Aorta (tissue), 5 donors: ENCODE data around the gene KMT5B. TPM values are rescaled to one million over a fixed set of nuclear protein-coding genes. Genes with fewer than 3 reads are reported as not detected.

ENCODE experiments used
- ATAC-seq: fragments of 200-7000 bp; cut with Tn5 transposase; one replicate; pipeline ENCODE4 v1.9.1; 2022; ENCODE audit warnings: moderate library complexity; ENCODE audit not compliant: low FRiP score
- DNase-seq, 2 donors: peaks; one replicate each; pipeline ENCODE4 v3.0.0-alpha.2; 2020
- H3K27ac ChIP-seq, 2 donors: one replicate each; pipeline ENCODE4 v1.5.1; 2013; ENCODE audit warnings: low read length in 2 of 2, mild to moderate bottlenecking in 2 of 2, moderate library complexity in 2 of 2, control low read depth in 1 of 2, inconsistent platforms in 1 of 2, low read depth in 1 of 2
- H3K27me3 ChIP-seq, 2 donors: one replicate each; pipeline ENCODE4 v1.6.1; 2013; ENCODE audit warnings: control low read depth in 1 of 2, low read length in 1 of 2, mild to moderate bottlenecking in 1 of 2, moderate library complexity in 1 of 2; ENCODE audit not compliant: insufficient read depth in 2 of 2, control insufficient read depth in 1 of 2
- H3K36me3 ChIP-seq, 2 donors: one replicate each; pipeline ENCODE4 v1.6.1; 2013; ENCODE audit warnings: control low read depth in 1 of 2, low read length in 1 of 2, mild to moderate bottlenecking in 1 of 2; ENCODE audit not compliant: insufficient read depth in 2 of 2, control insufficient read depth in 1 of 2
- H3K4me1 ChIP-seq, 2 donors: one replicate each; pipeline ENCODE4 v1.6.1; 2013; ENCODE audit warnings: low read length in 2 of 2, control low read depth in 1 of 2, mild to moderate bottlenecking in 1 of 2, moderate library complexity in 1 of 2; ENCODE audit not compliant: insufficient read depth in 2 of 2, control insufficient read depth in 1 of 2
- H3K4me3 ChIP-seq, 2 donors: one replicate each; pipeline ENCODE4 v1.5.1; 2013; ENCODE audit warnings: low read length in 2 of 2, control low read depth in 1 of 2, mild to moderate bottlenecking in 1 of 2
- H3K9me3 ChIP-seq: one replicate; pipeline ENCODE4 v1.6.1; 2013; ENCODE audit warnings: mild to moderate bottlenecking, low read length; ENCODE audit not compliant: control insufficient read depth
- WGBS, 2 donors: extraction: QIAGEN DNeasy Blood & Tissue Kit; methylation state at CpG; one replicate each; pipeline ENCODE4 v1.1.7; 2013; 5-methylcytosine and 5-hydroxymethylcytosine counted together
- intact Hi-C, 2 donors: fragments of 100-400 bp; cut with DNase I; formaldehyde crosslinking; loops; one replicate each; pipeline versions ENCODE4 v1.14.2 to v1.15.0; 2022
- long read RNA-seq, 2 donors: library from polyadenylated mRNA; unstranded; transcript quantifications; one replicate each; pipeline ENCODE4 v2.0.0, GENCODE V29; 2020 to 2021
- polyA plus RNA-seq, 2 donors: library from polyadenylated mRNA; stranded (reverse); fragments of 200-250 nt; gene quantifications; one replicate each; pipeline ENCODE4 v1.2.3, GENCODE V29; 2013
- total RNA-seq, 2 donors: library from RNA; stranded (reverse); fragmentation: NEBNext Ultra II Directional; extraction: Animal tissue kit (Norgen Biotek cat#: 25700); gene quantifications; one replicate each; pipeline ENCODE4 v1.2.1, GENCODE V29; 2021
- donor health status: healthy with polysubstance abuse.
- donor health status: Bipolar disorder and iron deficiency.
- donor health status: DM: no; HTN: no; CAD: no.
- donor health status: DM: no; HTN: no; CAD: no.
- donor health status: DM: yes; HTN: yes; CAD: no.

Gene KMT5B
- total RNA-seq: 10 to 100 TPM; 39.9 to 49.6 TPM
- polyA plus RNA-seq: 10 to 100 TPM; 24.4 to 27.9 TPM
- long read RNA-seq, donor 1, transcript KMT5B-212 (2 exons, 638 nt): major isoform, 7 of 67 reads
- long read RNA-seq, donor 1, partial matches to known transcripts: 40 of 67 reads
- long read RNA-seq, donor 1, other reads (novel, unspliced or antisense): 20 of 67 reads
- long read RNA-seq, donor 2, partial matches to known transcripts: 11 of 33 reads
- long read RNA-seq, donor 2, other reads (novel, unspliced or antisense): 21 of 33 reads

DNA sequence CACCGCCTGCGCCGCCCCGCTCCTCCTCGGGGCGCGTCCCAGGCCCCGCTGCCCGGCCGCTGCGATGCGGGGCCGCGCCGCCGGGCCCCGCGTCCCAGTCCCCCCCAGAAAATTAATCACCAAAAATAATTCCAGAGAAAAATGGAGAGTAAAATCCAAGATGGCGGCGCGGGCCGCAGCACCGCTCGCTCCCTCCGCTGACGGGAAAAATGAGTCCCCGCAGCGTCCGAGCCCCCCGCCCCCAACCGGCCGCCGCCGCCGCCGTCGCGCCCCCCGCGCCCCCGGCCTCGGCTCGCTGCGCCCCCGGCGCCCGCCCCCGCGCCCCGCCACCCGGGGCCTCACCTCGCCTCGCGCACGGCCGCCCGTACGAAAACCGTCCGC is at the start of gene KMT5B:
Gene KMT5B, minus strand, starts transcription at position 162 of the 381 bp plus-strand sequence. CDS start 23,220 bp downstream, outside the sequence.
- H3K4me1 ChIP-seq: peaks cover 0 to 4% of the 10 kb centered on the region in 2 donors
- peak within 1 kb of the TSS; percentile 88 to 91 for H3K4me3 ChIP-seq
- H3K36me3 ChIP-seq: no peaks in the 10 kb centered on the region
- H3K27me3 ChIP-seq: no peaks in the 10 kb centered on the region
- 1% methylated on average over 31 to 60 of the region's 60 CpGs for WGBS, 2 donors
- intact Hi-C loops: loop anchor here (5.0 to 10.0 kb wide), 2 partner anchors 62 to 169 kb away; partner anchors contain the start of gene C11orf24 (in 1 of the 2)
- no peaks in the 10 kb centered on the region for H3K9me3 ChIP-seq
- ATAC-seq (no peak), DNase-seq (peak in 1 of 2 donors; percentile 70)
- H3K27ac ChIP-seq: peak within 1 kb of the TSS; percentile 93 to 100

DNA sequence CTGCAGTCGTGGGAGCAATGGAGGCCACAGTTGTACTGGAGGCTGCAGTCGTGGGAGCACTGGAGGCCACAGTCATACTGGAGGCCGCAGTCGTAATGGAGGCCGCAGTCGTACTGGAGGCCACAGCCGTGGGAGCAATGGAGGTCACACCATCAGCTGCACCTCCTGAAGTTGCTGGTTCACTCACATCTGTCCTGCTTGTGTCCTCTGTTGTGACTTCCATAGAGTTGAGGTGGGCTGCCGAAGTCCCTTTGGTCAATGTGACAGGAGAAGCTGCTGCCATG is 49.4 kb upstream of the KMT5B start:
- 91 to 93% methylated on average over 8 of the region's 8 CpGs for WGBS, 2 donors
- H3K4me1 ChIP-seq: no peaks in the 10 kb centered on the region
- no peaks in the 10 kb centered on the region for H3K9me3 ChIP-seq
- intact Hi-C loops: no loop called here
- peaks cover 0 to 8% of the 10 kb centered on the region in 2 donors for H3K36me3 ChIP-seq
- H3K4me3 ChIP-seq: no peak overlapping the region
- no peak overlapping the region for H3K27ac ChIP-seq
- no peaks in the 10 kb centered on the region for H3K27me3 ChIP-seq
- no peak for DNase-seq
- no peak for ATAC-seq

DNA sequence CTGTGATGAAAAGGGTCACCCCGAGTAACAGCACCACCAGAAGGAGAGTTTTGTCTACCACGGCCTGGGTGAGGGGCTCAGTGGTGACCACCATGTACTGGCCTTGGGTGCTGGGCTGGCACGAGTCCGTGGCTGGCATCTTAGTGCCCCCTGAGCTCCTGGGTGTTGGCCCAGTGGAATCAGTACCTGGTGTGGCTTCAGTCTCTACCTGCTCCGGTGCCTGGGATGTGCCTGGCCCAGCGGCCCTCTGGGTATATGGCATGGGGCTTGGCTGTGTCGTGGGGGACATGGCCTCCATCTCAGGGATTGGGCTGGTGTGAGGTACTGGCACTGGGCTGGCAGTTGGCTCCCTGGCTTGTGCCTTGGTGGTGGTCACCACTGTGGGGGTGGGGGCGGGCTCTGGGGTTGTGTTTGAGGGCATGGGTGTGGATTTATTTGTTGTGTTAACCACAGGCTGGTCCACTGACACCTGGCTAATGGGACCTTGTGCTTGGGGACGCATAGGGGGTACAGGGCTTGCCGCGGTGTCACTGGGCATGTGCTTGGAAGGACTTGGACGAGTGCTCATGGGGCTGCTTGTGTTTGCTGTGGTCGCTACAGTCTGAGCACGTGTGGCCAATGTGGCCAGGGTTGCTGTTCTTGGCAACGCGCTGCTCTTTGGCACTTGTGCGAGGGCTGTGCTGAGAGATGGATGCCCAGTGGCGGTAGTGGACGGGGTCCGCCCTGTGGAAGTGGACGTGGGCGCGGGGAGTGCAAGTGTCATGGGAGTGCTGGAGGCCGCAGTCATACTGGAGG is 48.9 kb upstream of the KMT5B start:
- peaks cover 0 to 5% of the 10 kb centered on the region in 2 donors for H3K36me3 ChIP-seq
- DNase-seq (no peak), ATAC-seq (no peak)
- no peak overlapping the region for H3K4me3 ChIP-seq
- no peaks in the 10 kb centered on the region for H3K27me3 ChIP-seq
- H3K4me1 ChIP-seq: no peaks in the 10 kb centered on the region
- H3K9me3 ChIP-seq: no peaks in the 10 kb centered on the region
- intact Hi-C loops: no loop called here
- 61 to 65% methylated on average over 24 of the region's 24 CpGs for WGBS, 2 donors
- no peak overlapping the region for H3K27ac ChIP-seq

DNA sequence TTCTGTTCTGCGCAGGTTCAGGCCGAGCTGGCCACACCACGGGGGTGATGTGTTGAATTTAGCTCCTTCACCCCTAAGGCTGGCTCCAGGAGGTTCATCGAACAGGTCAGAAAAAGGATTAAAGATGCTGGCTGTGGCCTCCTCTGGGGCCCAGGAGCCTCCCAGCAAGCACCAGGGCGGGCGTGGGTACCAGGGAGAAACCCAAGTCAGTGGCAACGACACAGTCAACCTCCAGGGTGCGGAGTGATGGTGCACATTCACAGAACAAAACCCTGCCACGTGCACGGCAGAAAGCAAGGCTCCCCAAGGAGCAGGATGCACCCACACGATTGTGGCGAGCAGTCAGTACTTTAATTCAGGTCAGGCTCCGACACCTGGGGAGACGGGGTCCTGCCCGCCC is 47.9 kb upstream of the KMT5B start:
- Histone ChIP-seq H3K9me3 (no peaks in the 10 kb centered on the region), H3K4me3 (no peak overlapping the region), H3K27me3 (no peaks in the 10 kb centered on the region), H3K27ac (no peak overlapping the region), H3K4me1 (no peaks in the 10 kb centered on the region), H3K36me3 (peaks cover 0 to 4% of the 10 kb centered on the region in 2 donors)
- intact Hi-C loops: no loop called here
- DNase-seq: no peak
- 77 to 78% methylated on average over 15 of the region's 15 CpGs for WGBS, 2 donors
- ATAC-seq: no peak

DNA sequence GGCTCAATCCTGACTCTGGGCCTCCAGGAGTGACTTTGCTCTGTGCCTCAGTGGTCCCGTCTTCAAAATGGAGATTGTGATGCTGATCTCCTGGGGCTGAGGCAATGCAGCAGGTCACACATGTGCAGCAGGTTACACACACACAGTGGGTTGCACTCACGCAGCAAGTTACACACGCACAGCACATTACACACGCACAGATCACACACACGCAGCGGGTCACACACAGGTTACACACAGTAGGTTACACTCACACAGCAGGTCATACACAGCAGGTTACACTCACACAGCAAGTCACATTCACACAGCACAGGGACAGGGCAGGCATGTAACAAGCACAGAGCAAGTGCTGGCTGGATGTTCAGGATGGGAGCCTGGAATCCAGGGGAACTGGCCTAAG is 47.4 kb upstream of the KMT5B start:
- no peaks in the 10 kb centered on the region for H3K4me1 ChIP-seq
- no peaks in the 10 kb centered on the region for H3K27me3 ChIP-seq
- no peak overlapping the region for H3K4me3 ChIP-seq
- DNase-seq (no peak), ATAC-seq (no peak)
- 84 to 86% methylated on average over 6 of the region's 6 CpGs for WGBS, 2 donors
- H3K36me3 ChIP-seq: peaks cover 0 to 4% of the 10 kb centered on the region in 2 donors
- H3K9me3 ChIP-seq: no peaks in the 10 kb centered on the region
- intact Hi-C loops: no loop called here
- no peak overlapping the region for H3K27ac ChIP-seq

DNA sequence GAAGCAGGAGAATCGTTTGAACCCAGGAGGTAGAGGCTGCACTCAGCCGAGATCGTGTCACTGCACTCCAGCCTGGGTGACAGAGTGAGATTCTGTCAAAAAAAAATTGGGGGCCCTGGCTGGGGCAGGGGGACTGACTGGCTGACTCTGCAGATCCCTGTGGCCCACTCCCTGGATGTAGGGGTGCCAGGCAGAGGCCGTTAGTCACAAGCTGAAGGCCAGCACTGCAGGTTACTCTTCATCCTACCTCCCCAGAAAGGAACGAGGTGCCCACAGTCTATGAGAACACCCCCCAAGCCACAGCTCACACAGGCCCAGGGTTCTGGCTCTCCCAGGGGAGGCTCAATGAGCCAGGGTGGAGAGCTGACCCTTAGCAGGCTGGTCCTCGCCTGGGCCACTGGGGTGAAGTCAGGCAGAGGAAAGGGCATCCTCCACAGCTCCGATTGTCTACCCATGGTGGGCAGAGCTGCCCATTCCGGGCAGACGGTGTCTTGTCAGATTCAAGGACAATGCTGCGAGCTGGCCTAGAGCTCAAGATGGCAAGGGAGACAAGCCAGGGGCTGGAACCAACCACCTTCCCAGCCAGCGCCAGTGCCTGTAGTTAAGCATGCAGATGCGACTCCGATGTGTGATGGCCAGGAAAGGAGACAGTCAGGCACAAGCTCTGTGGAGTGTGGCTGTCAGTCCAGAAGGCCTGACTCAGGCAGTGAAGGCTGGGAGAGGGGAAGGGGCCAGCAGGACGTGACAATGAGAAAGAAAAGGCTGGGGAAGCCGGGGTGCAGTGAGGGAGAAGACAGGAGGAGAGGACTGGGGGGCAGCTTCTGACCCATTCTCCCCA is 46.2 kb upstream of the KMT5B start:
- H3K36me3 ChIP-seq: peaks cover 0 to 4% of the 10 kb centered on the region in 2 donors
- ATAC-seq (no peak), DNase-seq (no peak)
- H3K9me3 ChIP-seq: no peaks in the 10 kb centered on the region
- H3K27me3 ChIP-seq: no peaks in the 10 kb centered on the region
- no peaks in the 10 kb centered on the region for H3K4me1 ChIP-seq
- no peak overlapping the region for H3K27ac ChIP-seq
- 78 to 79% methylated on average over 15 of the region's 15 CpGs for WGBS, 2 donors
- no peak overlapping the region for H3K4me3 ChIP-seq
- intact Hi-C loops: loop anchor here in 1 of 2 donors (5.0 kb wide), 1 partner anchor 128 kb away; no protein-coding TSS in a partner anchor

DNA sequence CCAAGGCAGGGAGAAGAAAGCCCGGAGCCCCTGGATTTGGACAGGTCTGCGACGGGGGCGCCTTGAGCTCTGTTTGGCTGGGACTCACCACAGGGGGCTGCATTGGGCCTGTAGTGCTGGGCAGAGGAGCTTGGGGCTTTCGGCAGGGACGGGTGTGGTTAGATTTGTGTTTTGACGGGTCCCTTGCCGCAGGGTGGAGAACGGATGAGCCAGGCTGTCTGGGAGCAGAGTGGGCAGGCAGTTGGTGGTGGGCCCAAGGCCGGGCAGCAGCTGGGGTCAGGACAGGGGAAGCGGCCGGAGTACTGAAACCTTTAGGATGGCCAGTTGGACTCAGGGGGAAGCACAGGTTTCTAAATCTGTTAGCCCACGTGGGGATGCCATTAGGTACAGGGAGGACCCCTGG is 45.3 kb upstream of the KMT5B start:
- Histone ChIP-seq H3K27ac (no peak overlapping the region), H3K27me3 (no peaks in the 10 kb centered on the region), H3K4me1 (no peaks in the 10 kb centered on the region), H3K4me3 (no peak overlapping the region), H3K36me3 (peaks cover 0 to 4% of the 10 kb centered on the region in 2 donors), H3K9me3 (no peaks in the 10 kb centered on the region)
- ATAC-seq (no peak), DNase-seq (no peak)
- WGBS, 2 donors: 88% methylated on average over 13 of the region's 13 CpGs
- intact Hi-C loops: loop anchor here in 1 of 2 donors (5.0 kb wide), 1 partner anchor 129 kb away; no protein-coding TSS in a partner anchor

DNA sequence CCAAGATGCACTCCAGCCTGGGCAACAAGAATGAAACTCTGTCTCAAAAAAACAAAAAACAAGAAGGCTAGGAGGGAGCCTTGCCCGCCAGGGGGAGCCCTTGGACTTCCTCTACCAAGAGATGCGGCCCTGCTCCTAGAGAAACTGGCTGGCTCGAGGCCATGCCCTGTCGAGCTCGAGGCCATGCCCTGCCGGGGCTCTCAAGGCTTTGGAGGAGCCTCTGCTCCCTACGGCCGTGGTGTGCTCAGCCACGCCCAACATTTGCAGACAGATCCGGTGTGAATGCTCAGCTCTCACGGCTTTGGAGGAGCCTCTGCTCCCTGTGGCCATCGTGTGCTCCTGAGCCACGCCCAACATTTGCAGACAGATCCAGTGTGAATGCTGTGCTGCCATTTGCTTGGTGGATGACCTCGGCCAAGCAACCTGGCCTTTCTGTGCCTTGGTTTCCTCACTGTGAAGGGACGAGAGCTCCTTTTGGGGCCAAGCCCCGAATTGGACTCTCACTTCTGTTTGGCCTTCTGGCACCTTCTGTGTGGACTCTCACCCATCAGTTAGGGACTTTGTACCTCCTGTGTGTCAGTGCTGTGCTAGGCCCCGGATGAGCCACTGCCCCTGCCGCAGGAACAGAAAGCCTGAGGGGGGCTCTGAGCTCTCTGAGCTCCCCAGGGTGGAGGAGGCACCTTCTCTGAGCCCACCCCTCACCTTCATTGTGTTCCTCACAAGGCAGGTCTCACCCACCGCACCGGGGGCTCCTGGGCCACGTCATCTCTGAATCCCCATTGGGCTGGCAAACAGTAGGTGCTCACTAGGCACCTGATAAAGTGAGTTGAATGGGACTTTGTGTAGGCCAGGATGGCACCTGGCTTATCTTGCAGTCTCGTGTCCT is 44.6 kb upstream of the KMT5B start:
- intact Hi-C loops: loop anchor here (1.0 to 5.0 kb wide), 5 partner anchors 39 to 189 kb away; no protein-coding TSS in a partner anchor
- Histone ChIP-seq H3K27ac (no peak overlapping the region), H3K4me1 (no peaks in the 10 kb centered on the region), H3K27me3 (no peaks in the 10 kb centered on the region), H3K9me3 (no peaks in the 10 kb centered on the region), H3K4me3 (no peak overlapping the region), H3K36me3 (peaks cover 0 to 4% of the 10 kb centered on the region in 2 donors)
- ATAC-seq (peak; percentile 89), DNase-seq (peak; percentile 98 to 99)
- WGBS, 2 donors: 32 to 36% methylated on average over 22 of the region's 22 CpGs
